ACHN (cell line): ENCODE measurements around the gene HPCAL1.
"Not testable (repeated sequence)": the region's sequence is repeated elsewhere in the genome, so short reads cannot be mapped to it uniquely, and the experiment has no call there.

Experiments used
- DNase-seq: peaks from one replicate; pipeline ENCODE4 v3.0.0-alpha.2; 2015
- in situ Hi-C: cut with HindIII; loops from 2 replicates; pipeline ENCODE4 v1.10.0; 2017; ENCODE audit warnings: low sequenced_read_pairs, low pct_ligation_motif_present, low pct_unique_long_range_greater_than_20kb

Gene HPCAL1

GRCh38 chr2:10279472-10279870 lies 23.2 kb upstream of the HPCAL1 start:
- in situ Hi-C loops, result no loop called here

GRCh38 chr2:10279946-10280463 lies 22.7 kb upstream of the HPCAL1 start:
- in situ Hi-C loops, result no loop called here
- DNase-seq, result no peak

More at GRCh38 chr2:10279472-10279870, 23.2 kb upstream of the HPCAL1 start:
- DNase-seq, result no peak

GRCh38 chr2:10281891-10282290 lies 20.8 kb upstream of the HPCAL1 start:
- in situ Hi-C loops, result no loop called here
- DNase-seq, result no peak

DNA sequence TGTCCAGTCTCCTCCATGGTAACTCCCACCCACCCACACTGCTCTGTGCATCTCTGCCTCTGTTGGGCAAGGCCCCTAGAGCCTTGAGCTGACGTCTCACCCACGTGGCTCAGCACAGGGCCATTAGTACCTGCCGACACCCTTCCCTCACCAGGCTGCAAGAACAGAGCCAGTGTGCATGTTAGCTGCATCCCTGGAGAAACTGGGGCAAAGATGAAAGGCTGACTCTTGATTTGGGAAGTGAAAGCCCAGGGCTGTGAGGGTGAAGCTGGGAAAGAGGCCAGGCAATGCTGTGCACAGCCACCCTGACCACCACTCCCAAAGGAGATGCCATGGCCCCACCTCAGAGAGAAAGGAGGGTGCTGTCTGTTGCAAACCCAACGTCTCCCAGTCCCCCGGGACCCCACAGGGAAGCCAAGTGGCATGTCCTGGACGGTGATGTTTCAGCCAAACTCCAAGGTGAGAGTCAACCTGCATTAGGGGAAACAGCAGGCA lies 20.0 kb upstream of the HPCAL1 start:
- in situ Hi-C loops, result no loop called here
- no peak for DNase-seq

DNA sequence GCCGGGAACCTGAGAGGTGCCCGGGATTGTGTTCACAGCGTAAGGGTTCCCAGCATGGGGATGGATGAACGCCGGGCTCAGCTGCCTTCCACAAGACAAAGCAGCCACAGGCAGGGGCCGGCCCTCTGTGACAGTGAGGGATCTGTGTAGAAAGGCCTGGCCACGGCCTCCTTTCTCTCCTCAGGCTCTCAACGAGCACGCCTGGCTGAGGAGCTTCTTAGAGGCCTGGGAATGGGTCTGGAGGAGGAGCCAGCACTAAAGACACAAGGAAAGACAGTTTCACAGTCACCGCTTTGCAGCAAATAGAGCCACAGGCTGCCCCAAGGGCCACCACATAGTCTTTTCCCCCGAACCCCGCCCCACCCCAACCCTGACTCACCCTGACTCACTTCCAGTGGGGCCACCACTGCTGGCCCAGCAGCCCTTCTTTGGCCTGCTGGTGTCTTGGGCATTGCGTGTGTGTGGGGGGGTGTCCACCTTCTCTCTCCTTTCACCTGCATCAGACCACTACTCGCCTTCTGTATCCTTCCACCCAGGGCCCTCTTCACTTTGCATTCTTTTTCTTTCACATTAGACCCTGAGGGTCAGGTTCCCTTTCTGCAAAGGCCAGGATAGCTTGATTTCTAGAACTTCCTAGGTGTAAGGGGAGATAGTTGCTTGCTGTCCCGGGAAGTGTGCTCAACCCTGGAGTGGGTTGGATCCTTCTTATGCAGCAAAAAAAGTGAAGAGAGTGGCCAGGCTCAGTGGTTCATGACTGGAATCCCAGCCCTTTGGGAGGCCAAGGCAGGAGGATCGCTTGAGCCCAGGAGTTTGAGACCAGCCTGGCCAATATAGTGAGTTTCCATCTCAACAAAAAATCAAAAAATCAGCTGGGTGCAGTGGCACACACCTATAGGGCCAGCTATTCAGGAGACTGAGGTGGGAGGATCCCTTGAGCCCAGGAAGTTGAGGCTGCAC lies 19.3 kb upstream of the HPCAL1 start:
- peak; percentile 84 for DNase-seq
- in situ Hi-C loops, result no loop called here

GRCh38 chr2:10284108-10284870 lies 18.4 kb upstream of the HPCAL1 start:
- in situ Hi-C loops, result no loop called here
- no peak for DNase-seq

- in situ Hi-C loops, result no loop called here
- DNase-seq, result no peak
Observed at GRCh38 chr2:10285191-10285555, 17.5 kb upstream of the HPCAL1 start.

DNA sequence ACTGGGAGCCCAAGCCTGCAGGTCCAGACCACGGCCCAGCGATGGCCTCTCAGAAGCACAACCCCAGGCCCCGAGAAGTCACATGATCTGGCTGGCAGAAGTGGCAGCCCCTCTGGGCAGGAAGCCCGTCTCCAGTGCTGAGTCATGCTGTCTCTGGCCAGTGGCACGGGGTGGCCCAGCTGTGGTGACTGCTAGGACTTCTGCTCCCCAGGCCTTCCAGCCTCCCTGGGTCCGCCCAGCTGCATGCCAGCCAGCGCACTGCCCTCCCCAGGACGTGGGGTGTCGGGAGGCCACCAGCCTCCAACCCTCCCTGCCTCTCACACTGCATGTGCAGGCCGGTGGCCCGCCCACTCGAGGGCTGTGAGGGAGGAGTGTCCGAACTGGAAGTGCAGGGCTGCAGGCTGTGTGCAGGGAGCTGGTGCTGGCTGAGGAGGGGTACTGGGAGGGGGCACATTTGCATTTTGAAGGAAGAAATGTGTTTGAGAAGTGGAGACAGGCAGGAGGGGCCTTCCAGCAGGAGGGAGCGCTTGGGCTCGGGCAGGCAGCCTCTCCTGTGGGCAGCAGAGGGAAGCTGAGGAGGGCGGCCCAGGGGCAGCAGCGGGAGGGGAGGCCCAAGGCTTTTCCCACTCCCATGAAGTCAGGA lies 17.0 kb upstream of the HPCAL1 start:
- peak; percentile 72 for DNase-seq
- in situ Hi-C loops, result no loop called here

GRCh38 chr2:10286216-10287037 lies 16.3 kb upstream of the HPCAL1 start:
- DNase-seq, result no peak
- in situ Hi-C loops, result no loop called here

- DNase-seq, result no peak
- in situ Hi-C loops, result no loop called here
Observed at GRCh38 chr2:10287761-10288160, 14.9 kb upstream of the HPCAL1 start.

GRCh38 chr2:10288606-10289005 lies 14.1 kb upstream of the HPCAL1 start:
- no peak for DNase-seq
- in situ Hi-C loops, result no loop called here

GRCh38 chr2:10289352-10289751 lies 13.4 kb upstream of the HPCAL1 start:
- in situ Hi-C loops, result no loop called here
- DNase-seq, result no peak

GRCh38 chr2:10289891-10290290 lies 12.8 kb upstream of the HPCAL1 start:
- DNase-seq, result peak; percentile 94

DNA sequence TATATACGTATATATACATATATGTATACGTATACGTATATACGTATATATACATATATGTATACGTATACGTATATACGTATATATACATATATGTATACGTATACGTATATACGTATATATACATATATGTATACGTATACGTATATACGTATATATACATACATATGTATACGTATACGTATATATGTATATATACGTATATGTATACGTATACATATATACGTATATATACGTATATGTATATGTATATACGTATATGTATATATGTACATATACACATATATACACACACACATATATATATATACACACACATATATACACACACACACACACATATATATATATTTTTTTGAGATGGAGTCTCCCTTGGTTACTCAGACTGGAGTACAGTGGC lies 11.3 kb upstream of the HPCAL1 start:
- DNase-seq, in situ Hi-C loops: not testable (repeated sequence)

More at GRCh38 chr2:10289891-10290290, 12.8 kb upstream of the HPCAL1 start:
- in situ Hi-C loops, result no loop called here

DNA sequence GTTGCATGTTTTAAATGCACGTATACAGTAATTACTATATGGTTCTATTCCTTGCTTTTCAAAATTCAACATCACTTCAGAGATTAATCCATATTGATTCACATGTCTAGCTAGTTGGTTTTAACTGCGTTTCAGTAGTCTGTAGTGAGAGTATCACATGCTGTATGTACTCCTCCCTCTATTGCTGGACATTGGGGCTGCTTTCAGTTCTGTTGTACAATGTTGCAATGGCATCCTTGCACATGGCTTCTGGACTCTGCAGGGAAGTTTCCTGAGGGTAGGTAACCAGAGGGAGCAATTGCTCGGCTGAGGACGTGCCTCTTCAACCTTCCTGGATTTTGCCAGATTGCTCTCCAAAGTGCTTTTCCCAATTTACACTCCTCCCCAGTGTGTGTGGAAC lies 10.7 kb upstream of the HPCAL1 start:
- DNase-seq, result no peak
- in situ Hi-C loops, result no loop called here

GRCh38 chr2:10293603-10294002 lies 9.1 kb upstream of the HPCAL1 start:
- no peak for DNase-seq
- in situ Hi-C loops, result no loop called here

GRCh38 chr2:10294077-10294476 lies 8.6 kb upstream of the HPCAL1 start:
- in situ Hi-C loops, result no loop called here
- DNase-seq, result no peak

- in situ Hi-C loops, DNase-seq: not testable (repeated sequence)
Observed at GRCh38 chr2:10295649-10296048, 7.1 kb upstream of the HPCAL1 start.
